GM12873 (cell line): Measurements from ENCODE around the gene FASTK.

Experiments
- TF ChIP-seq, protein P1 (sequence below): IDR thresholded peaks from 2 replicates; pipeline ENCODE4 v1.5.1; 2012; ENCODE audit warnings: low read depth, mild to moderate bottlenecking, moderate library complexity, low read length, control low read depth; ENCODE audit not compliant: insufficient read depth; ENCODE audit errors: missing control alignments

FASTK gene

GRCh38 chr7:151088019-151088855 lies 7.6 kb upstream of the FASTK start:
- TF ChIP-seq, protein P1, sequence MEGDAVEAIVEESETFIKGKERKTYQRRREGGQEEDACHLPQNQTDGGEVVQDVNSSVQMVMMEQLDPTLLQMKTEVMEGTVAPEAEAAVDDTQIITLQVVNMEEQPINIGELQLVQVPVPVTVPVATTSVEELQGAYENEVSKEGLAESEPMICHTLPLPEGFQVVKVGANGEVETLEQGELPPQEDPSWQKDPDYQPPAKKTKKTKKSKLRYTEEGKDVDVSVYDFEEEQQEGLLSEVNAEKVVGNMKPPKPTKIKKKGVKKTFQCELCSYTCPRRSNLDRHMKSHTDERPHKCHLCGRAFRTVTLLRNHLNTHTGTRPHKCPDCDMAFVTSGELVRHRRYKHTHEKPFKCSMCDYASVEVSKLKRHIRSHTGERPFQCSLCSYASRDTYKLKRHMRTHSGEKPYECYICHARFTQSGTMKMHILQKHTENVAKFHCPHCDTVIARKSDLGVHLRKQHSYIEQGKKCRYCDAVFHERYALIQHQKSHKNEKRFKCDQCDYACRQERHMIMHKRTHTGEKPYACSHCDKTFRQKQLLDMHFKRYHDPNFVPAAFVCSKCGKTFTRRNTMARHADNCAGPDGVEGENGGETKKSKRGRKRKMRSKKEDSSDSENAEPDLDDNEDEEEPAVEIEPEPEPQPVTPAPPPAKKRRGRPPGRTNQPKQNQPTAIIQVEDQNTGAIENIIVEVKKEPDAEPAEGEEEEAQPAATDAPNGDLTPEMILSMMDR = no peak

GRCh38 chr7:151087245-151088018 lies 6.8 kb upstream of the FASTK start:
- TF ChIP-seq, protein P1 = peak; percentile 35

DNA sequence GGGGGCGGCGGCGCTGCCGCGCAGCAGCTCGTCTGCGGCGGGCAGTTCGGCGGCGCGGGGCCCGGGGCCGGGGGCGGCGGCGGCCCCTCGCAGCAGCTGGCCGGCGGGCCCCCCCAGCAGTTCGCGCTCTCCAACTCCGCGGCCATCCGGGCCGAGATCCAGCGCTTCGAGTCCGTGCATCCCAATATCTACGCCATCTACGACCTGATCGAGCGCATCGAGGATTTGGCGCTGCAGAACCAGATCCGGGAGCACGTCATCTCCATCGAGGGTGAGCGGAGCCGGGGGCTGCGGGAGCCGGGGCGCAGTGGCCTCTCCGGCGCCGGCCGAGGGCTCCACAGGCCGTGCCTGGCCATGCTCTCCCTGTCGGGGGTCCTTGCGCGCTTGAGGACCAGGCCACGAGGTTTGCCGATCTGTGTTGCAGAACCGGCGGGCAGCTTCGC lies 6.2 kb upstream of the FASTK start:
- TF ChIP-seq, protein P1 = no peak

- TF ChIP-seq, protein P1 = no peak
Measured at GRCh38 chr7:151085691-151086620, 5.3 kb upstream of the FASTK start, which contains the start of gene AGAP3. Gene AGAP3, plus strand, starts transcription at chr7:151086475. Its CDS starts 267 bp downstream, at chr7:151086742.

- TF ChIP-seq, protein P1 = no peak
Measured at GRCh38 chr7:151085329-151085690, 4.7 kb upstream of the FASTK start.

GRCh38 chr7:151083824-151084160 lies 3.2 kb upstream of the FASTK start:
- TF ChIP-seq, protein P1 = no peak
